NCI-H146 (cell line): ENCODE measurements around the gene TIMM10B.

Experiments used
- DNase-seq: peaks from one replicate; lab custom pipeline; 2025; lab: John Stamatoyannopoulos, UW

TIMM10B gene, protein sequence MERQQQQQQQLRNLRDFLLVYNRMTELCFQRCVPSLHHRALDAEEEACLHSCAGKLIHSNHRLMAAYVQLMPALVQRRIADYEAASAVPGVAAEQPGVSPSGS

GRCh38 chr11:6481012-6481923, at the start of gene TIMM10B, which contains the start of gene ARFIP2:
Gene TIMM10B (plus strand): TSS chr11:6481501. CDS start chr11:6481517, 16 bp downstream.
Gene ARFIP2 (minus strand): TSS chr11:6481331. CDS start chr11:6480421, 910 bp downstream.
- peak; percentile 97 for DNase-seq

DNA sequence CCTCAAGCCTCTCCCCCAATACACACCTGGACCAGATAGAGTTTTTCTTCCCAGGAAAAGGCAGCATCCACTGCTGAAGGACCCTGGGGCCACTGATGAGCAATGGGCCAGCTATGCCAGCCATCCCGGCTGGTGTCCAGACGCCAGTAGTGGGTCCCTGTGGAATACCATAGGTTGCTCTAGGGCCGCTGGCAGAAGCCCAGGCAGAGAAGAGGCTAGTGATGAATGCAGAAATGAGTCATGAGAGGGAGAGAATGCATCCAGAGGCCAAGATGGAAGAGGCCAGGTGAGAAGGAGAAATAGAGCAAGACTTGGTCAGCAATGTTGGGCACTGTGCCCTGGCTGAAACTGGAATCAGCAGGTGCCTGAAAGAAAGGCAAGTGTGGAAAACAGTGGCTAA, 49.4 kb upstream of the TIMM10B start:
- DNase-seq = no peak

GRCh38 chr11:6433998-6434660, 47.2 kb upstream of the TIMM10B start:
- DNase-seq = peak; percentile 49

- DNase-seq = no peak
Measured at GRCh38 chr11:6437423-6437822, 43.9 kb upstream of the TIMM10B start.

- no peak for DNase-seq
Measured at GRCh38 chr11:6437993-6438392, 43.3 kb upstream of the TIMM10B start.

DNA sequence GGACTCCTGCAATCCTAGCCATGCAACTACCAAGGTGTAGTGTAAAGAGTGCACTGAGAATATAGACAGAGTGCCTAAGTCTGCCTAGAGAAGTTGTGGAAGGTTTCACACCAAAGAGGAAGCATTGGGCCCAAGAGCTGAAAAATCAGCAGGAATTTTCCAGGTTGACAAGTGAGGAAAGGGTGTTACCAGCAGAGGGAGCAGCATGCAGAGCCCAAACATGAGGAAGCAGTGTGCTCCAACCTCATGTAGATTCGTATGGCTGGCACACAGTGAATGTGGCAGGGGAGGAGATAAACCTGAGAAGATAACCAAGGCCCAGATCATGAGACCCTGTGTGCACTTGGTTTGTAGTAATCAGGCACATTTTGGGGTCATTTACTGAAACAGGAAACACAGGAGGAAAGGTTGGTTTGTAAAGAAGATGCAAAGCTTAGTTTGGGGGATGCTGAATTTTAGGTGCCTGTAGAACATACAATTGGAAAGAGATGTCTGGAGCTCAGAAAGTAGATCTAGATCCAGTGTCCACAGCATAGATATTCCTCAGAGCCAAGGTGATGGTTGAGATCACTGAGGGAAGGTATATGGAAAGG, 42.2 kb upstream of the TIMM10B start:
- peak; percentile 63 for DNase-seq

DNA sequence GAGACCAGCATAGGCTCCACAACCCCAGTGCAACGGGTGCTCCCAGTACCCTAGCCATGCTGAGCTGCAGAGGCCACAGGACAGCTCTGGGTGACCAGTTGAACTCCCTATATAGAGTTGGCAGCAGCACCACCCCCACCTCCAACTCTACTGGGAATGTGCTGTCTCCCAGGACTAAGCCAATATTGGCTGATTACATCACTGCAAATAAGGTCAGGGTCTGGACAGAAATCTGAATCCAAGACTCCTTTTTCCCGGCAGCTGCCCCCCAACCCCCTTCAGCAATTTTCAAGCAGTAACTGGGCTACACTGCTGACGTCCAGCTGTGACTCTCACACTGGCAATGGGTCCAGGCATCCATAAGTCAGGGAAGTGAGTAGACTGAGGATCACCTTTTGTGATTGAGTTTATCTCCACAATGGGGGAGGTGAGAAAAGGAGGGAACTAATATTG, 40.4 kb upstream of the TIMM10B start, which contains the start of gene HPX:
Gene HPX, minus strand, starts transcription at position 82 of the 453 bp plus-strand sequence. Its CDS starts 24 bp downstream, at position 58.
- no peak for DNase-seq

DNA sequence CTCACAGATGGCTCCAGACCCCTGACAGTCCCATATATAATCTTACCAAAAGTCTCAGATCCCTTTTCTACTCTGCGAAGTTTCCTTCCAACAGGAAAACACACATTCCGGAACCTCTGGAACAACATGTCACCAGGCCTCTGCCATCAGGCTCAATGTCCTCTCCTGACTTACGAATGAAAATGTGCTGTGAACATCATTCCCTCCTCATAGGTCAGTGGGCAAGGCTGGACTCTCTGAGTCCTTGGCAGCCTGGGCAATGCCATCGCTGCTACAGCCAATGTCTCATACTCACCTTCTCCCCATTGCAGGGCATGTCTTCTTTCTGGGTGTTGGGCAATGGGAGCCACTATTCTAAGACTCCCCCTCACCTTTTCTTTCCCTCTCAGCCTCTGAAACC, 38.9 kb upstream of the TIMM10B start:
- DNase-seq = no peak

DNA sequence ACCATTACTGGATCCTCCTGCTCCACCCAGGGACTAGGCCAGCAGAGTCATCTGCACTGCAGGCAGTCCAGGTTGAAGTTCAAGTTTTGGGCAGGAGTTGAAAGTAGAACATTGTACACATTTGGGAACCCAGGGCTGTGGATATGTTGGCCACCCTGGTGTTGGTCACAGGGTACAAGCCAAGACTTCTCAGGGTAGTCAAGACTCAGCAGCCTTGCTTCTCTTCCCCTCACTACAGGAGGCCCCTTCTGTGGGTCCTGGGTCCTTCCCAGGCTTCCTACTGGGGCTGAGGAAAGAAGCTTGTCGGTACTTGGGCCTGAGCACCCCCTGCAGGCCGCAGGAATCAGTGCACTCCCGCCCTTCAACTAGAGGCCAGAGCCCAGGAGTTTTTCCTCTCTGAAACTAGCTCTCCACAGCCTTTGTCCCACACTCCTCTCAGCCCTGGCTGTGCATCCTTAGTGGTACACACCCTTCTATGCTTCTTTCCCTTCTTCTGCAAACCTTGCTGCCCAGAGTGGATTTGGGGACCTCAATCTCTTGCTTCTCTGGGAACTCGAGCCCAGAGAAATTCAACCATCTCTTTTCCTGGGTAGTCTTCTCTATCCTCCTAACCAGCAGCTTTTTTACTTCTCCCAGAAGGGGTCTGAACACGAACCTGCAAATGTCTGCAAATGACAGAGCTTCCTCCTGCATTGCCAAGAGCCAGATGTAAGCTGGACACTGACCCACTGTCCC, 37.9 kb upstream of the TIMM10B start:
- DNase-seq = peak; percentile 54

- DNase-seq = no peak
Measured at GRCh38 chr11:6448574-6448973, 32.7 kb upstream of the TIMM10B start.

DNA sequence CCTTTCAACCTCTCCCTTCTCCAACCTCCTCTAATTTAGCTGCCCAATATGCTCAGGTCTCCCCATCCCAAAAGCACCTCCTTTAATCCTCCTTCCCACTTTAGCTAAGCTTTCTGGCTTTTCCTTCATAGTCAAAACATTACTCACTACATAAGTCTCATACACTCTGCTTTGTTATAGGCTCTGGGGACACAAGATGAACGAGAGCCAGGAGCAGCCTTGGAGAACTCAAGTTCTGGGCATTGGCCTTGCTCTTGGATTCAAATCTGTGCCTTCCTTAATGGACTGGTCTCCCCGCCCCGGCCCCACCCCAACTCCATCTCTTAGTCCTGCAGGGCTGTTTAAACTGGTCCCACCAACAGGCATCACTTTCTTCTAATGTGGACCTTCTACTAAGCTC, 29.1 kb upstream of the TIMM10B start:
- no peak for DNase-seq

- DNase-seq = no peak
Measured at GRCh38 chr11:6453152-6453551, 28.1 kb upstream of the TIMM10B start.

GRCh38 chr11:6455070-6455469, 26.2 kb upstream of the TIMM10B start:
- no peak for DNase-seq

GRCh38 chr11:6456361-6457073, 24.8 kb upstream of the TIMM10B start:
- DNase-seq = no peak

- DNase-seq = no peak
Measured at GRCh38 chr11:6457581-6458320, 23.6 kb upstream of the TIMM10B start.

DNA sequence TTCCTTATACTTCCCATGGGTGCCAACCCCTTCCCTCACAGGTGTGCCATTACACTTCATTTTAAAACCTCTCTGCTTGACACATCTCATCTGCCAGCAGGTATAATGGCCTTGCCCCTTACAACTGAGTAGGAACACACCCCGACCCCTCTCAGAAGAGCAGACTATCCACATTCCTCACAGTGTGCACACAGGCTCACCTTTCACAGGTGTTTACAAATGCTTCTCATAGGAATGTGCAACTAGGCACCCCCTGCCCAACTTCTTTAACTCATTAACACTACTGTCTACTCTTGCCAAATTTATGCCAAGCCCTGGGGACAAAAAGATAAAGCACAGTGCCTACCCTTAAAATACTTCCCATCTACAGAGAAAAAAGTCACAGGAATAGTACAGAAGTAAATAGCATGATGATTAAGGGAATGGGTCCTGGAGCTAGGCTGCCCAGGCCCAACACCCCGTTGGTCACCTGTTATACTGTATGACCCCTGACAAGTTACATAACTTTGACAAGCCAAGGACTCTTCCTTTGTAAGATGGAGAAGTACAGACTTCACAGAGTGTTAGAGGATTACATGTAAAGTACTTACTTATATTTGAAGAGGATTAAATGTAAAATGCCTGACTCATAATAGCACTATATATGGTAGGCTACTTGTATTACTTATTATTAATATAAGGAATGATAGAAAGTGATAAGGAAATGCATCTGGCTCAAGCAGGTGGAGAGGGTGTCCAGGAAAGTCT, 22.8 kb upstream of the TIMM10B start:
- no peak for DNase-seq

- no peak for DNase-seq
Measured at GRCh38 chr11:6459099-6459450, 22.2 kb upstream of the TIMM10B start.

DNA sequence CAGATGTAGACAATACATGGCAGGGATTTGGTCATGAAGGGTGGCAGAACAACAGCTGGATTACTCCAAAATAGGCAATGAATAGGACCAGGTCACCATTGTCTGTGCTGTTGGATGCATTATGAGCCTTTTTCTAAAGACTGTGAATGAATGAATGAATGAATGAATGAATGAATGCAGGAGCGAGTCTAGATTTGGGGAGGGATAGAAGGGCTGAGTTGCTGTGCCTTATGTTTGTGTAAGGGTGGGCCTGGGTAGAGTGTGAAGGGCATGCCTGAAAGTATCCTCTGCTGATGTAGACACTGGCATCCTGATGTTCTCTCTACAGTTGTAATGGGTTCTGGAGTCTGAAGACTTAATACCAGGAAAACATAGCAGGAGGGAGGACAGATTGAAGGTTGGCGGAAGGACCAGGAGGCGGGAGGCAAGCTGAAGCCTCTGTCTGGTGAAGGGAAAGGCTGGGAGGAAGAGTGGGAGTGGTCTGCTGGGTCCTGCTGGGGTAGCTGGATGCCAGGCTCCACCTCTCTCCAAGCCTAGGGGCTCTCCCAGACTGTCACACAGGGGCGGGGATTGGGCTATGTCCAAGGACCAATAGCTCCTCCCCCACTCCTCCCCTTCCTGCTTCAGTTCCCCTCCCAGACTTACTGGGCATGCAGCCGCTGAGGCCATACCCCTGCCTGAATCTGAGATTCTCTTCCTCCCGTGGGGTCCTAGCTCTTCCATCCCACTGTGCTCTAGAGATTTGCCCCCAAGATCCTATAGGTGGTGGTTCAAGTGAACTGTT, 12.4 kb upstream of the TIMM10B start:
- peak; percentile 90 for DNase-seq

DNA sequence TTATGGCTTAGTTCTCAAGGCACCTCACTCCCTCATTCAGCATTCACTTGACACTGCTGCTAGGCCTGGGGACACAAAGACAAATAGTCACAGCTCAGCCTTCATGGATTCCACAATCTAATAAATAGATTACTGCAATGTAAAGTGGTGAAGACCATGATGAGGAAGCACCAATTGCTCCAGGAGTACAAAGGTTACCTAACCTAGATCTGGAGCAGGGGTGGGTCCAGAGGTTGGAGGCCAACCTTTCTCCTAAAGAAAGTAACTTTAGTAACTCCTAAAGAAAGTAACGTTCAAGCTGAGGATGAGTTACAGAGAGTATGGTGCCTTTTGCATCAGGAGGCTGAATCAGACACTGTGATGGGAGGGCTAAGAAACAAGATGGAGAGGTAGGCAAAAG, 11.7 kb upstream of the TIMM10B start:
- no peak for DNase-seq
